OCI-LY3 (cell line): ENCODE results near the gene FAR1.

Source experiments
- CTCF ChIP-seq: fragments of 200-600, 300-600 bp; sonication (generic); IDR thresholded peaks from 2 replicates; pipeline ENCODE4 v1.5.1; 2014; ENCODE audit warnings: antibody characterized with exemption, low read length, low read depth
- EZH2phosphoT487 ChIP-seq: fragments of 200-600 bp; shearing (Covaris generic); IDR thresholded peaks from 2 replicates; pipeline ENCODE4 v1.6.1; 2018; ENCODE audit warnings: antibody characterized with exemption, mixed run types, low read depth

GRCh38 chr11:13761250-13761649, 92.8 kb downstream of the FAR1 start:
- TF ChIP-seq CTCF (no peak), EZH2phosphoT487 (no peak)
